Stimulated activated CD4-positive, alpha-beta T cell treated with anti-CD3 and anti-CD28 coated beads, TNF-alpha, amount 100 ng/mL, for 48 hours (primary cell): Measurements from ENCODE around the gene SGSM2.

Source experiments
- DNase-seq, 3 donors: peaks; one replicate each; pipeline ENCODE4 v3.0.0-alpha.2; 2020; ENCODE audit warnings: low read depth in 3 of 3

The SGSM2 gene

GRCh38 chr17:2385240-2386210 lies 48.2 kb downstream of the SGSM2 start:
- no peak for DNase-seq

- no peak for DNase-seq
Measured at GRCh38 chr17:2386400-2387085, 49.2 kb downstream of the SGSM2 start.

- DNase-seq: no peak
Measured at GRCh38 chr17:2387086-2388019, 50.1 kb downstream of the SGSM2 start.

GRCh38 chr17:2388020-2388682 lies 50.9 kb downstream of the SGSM2 start:
- DNase-seq: no peak

GRCh38 chr17:2388683-2389055 lies 51.4 kb downstream of the SGSM2 start:
- DNase-seq: no peak

- DNase-seq: no peak
Measured at GRCh38 chr17:2390199-2390836, 53.0 kb downstream of the SGSM2 start.

- no peak for DNase-seq
Measured at GRCh38 chr17:2391597-2392251, 54.4 kb downstream of the SGSM2 start.

GRCh38 chr17:2392252-2393173 lies 55.2 kb downstream of the SGSM2 start:
- peak; percentile 97 to 99 (median 98) for DNase-seq

- peak; percentile 75 to 88 (median 87) for DNase-seq
Measured at GRCh38 chr17:2393174-2393953, 56.1 kb downstream of the SGSM2 start.

- DNase-seq: no peak
Measured at GRCh38 chr17:2393954-2394749, 56.9 kb downstream of the SGSM2 start.

GRCh38 chr17:2394775-2395201 lies 57.5 kb downstream of the SGSM2 start:
- no peak for DNase-seq

GRCh38 chr17:2395258-2396181 lies 58.2 kb downstream of the SGSM2 start:
- DNase-seq: no peak

GRCh38 chr17:2396192-2396567 lies 58.9 kb downstream of the SGSM2 start:
- no peak for DNase-seq

GRCh38 chr17:2396568-2397246 lies 59.4 kb downstream of the SGSM2 start:
- peak; percentile 33 to 54 (median 38) for DNase-seq

- DNase-seq: no peak
Measured at GRCh38 chr17:2397247-2398171, 60.2 kb downstream of the SGSM2 start.
